Activated CD4-positive, alpha-beta T cell treated with anti-CD3 and anti-CD28 coated beads, Interleukin-2, amount 50 U/mL, for 16 hours (primary cell): Measurements from ENCODE around the gene CDC40.

ENCODE experiments used
- DNase-seq: peaks from one replicate; pipeline ENCODE4 v3.0.0-alpha.2; 2020

The CDC40 gene

DNA sequence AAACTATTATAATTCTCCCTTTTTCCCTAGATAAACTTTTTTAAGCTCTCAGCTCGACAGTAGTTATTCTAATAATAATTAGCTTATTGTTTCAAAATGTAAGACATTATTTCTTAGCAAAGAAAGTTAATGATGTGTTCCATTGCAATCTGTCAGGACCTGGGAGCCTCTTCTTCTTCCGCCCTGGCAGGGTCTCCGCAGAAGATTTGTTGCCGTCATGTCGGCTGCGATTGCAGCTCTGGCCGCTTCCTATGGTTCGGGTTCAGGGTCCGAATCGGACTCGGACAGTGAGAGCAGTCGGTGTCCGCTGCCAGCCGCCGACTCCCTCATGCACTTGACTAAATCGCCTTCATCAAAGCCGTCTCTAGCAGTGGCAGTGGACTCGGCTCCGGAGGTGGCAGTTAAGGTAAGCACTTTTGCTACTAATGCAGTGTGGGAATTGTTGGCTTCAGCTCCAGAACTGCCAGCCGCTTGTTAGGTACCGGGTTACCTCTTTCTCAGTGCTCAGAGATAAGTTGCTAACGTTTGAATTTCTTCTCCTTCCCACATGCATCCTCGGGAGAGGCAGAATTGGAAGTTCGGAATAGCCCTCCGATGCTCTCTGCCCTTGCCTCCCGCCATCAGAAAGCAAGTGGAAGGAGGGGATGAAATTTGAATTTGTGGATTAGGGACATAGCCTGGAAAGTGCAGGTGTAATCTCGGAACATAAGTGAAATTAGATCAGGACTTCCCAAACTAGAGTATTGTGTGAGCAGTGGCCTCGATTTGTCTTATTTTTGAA, at the start of gene CDC40:
TSS of gene CDC40 (plus strand) at position 200 of the 781 bp plus-strand sequence. CDS start at position 218, 18 bp downstream.
- DNase-seq, result no peak

GRCh38 chr6:110137924-110138887, 42.0 kb upstream of the CDC40 start:
- no peak for DNase-seq

DNA sequence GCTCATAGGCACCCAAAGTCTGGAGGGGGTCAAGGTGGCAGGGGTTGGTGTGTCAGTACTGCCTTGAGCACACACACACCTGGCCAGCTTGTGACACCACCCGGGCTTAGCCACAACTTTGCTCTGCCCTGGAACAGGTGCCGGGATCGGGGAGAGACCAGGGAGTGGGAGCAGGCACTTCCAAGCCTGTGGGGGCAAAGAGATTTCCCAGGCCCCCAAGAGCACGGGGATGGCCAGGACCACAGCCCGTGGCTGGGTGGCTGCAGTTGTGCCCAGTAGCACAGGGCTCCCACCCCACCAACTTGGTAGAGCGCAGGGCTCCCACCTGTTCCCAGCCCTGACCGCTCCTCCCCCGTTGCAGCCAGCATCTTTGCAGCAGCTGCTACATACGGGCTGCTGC, 41.2 kb upstream of the CDC40 start:
- DNase-seq, result no peak

DNA sequence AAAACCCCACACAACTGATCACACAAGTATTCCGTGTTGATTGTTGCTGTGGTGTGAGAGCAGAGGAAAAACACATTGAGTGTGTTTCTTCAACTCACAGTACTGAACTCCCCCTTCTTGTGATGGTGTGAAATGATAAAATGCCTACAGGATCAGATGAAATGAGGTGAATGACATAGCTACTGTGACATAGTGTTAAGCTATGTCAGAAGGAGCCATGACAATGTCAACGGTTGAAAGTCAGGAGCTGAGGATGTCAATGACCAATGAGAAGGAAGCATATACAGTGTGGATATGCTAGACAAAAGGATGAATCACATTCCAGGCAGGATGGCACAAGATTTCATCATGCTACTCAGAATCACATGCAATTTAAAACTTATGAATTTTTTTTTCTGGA, 39.6 kb upstream of the CDC40 start:
- DNase-seq, result no peak

- DNase-seq, result no peak
Observed at GRCh38 chr6:110147870-110148269, 32.4 kb upstream of the CDC40 start.

GRCh38 chr6:110158479-110158878, 21.7 kb upstream of the CDC40 start:
- no peak for DNase-seq

- DNase-seq, result no peak
Observed at GRCh38 chr6:110170081-110170480, 10.1 kb upstream of the CDC40 start.

DNA sequence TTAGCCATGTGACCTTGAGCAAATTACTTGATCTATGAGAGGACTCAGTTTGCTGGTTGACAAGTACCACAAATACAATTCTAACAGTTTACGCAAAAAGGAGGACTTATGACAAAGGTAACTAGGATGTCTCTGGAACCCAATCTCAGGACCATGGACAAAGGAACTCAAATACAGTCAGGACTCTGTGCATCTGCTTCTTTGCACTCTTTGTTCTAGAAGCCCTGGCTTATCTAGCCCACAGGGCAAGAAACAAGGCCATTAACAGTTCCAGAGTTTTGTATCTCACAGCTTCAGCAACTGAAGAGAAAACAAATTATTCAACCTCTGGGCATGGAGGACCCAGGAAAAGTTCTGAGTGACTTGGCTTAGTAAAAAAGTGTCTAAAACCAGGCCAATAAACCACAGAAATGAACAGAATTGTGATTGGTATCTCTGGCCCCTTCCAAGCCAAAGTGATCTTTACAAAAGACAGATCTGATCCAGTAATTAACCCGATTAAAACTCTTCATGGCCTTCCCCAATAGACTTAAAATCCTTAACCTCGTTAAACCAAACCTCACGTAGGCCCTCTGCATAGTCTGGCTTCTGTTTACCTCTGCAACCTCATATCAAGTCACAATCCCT, 6.6 kb upstream of the CDC40 start:
- no peak for DNase-seq

DNA sequence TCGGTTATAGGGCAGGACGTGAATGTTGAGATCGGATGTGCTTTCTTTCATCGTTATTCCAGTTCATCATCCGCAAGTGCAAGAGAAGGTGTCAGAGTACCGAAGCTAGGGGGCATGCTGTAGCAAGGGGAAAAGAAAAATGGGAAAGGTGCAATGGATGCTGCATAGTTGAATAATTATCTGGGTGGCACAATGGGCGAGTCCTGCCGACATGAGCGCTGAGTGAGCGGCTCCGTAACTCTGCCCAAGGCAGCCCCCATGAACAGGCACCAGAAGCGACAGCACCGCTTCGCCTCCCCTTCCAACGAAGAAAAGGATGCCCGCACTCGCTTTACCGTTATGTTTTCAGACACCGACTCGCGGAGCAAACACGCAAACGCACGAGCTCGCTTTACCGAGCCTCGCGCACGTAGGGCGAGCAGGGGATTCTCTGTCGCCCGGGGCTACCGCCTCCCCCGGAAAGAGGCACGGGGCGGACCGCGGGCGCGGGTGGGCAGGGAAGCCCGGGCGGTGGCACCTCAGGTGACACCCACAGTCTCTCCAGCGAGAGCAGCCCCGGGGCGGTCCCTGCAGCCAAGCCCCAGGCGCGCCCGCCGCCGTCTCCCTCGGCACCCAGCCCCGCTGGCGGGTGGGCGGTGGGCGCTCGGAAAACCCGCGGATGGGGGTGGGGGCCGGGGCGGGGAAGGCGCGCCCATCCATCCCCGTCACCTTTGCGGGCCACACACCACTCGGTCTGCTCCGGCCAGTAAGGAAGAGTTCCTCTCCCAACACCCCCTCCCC, 1.4 kb upstream of the CDC40 start:
- peak; percentile 49 for DNase-seq

DNA sequence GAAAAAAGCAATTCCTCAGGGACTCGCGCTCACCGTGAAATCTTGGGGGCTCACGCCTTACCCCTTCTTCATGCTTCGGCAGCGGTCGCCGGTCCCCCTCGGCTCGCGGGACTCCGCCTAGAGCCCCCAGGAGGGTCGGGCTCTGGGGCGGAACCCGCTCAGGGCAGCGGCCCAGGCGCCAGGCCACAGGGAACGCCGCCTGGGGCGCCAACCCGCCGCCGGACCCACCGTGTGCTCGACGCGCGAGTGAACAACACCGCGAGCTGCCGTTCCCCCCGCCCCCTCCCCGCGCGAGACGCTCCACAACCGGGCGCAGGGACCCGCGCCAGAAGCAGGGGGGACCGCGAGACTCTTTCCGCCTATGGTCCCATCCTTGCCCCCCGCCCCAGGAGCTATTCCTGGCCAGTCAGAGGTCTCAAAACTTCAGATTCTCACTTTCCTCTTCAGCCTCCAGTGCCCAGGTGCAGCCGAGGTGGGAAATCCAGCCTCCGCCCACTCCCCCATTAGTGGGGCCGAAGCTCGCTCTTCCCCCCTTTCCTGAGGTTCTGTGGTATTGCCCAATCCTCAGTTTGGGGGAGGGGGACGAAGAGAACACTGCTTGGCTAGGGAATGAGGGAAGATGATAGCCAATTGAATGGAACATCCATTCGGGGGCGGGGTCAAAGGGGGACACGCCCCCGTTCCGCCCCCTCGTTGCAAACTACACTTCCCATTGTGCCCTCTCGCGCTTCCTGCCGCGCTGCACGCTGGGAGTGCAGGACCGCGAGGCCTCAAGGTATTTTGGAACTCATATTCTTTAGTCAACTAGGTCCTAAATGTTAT, 610 bp upstream of the CDC40 start, which contains the start of gene WASF1:
TSS of gene WASF1 (minus strand) at position 265 of the 822 bp plus-strand sequence. CDS start 52,069 bp downstream, outside the sequence.
- DNase-seq, result peak; percentile 94

- DNase-seq, result peak; percentile 19
Observed at GRCh38 chr6:110181131-110182030, 1.2 kb downstream of the CDC40 start.

GRCh38 chr6:110183292-110183885, 3.2 kb downstream of the CDC40 start:
- no peak for DNase-seq

DNA sequence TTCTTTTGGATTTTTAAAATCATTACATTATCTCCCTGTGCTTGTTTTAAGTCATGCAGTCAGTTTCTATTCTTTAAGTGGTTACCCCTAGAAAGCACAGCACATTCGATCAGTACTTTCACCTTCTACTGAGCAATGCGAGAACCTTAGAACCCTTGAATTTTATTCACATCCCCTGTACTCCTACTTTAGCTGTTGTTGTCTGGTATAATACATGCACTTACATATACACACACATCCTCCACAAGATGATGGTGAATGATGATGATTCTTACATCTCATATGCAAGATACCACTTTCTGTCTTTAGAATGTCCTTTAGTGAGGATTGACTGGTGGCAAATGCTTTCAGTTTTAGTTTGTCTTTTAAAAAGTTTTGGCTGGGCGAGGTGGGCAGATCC, 5.7 kb downstream of the CDC40 start:
- peak; percentile 16 for DNase-seq

GRCh38 chr6:110188791-110189190, 8.6 kb downstream of the CDC40 start:
- DNase-seq, result no peak

DNA sequence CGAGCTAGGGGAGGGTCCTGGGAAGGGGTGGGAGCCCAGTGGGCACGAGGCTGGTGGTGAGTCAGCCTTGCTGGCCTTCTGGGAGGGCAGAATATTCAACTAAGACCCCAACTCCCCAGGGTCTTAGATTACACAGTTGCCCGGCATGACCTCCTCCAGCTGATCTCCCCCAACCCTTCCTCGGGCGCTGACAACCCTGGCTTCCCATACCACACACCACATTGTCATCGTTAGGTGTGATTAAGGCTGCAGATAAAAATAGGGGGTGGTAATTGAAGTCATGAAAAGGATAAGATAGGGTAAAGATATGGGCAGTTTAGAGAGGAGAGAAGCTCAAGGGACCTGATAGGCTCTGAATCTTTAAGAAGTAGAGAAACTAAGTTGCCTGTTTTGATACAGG, 10.5 kb downstream of the CDC40 start:
- DNase-seq, result no peak

GRCh38 chr6:110191477-110191876, 11.2 kb downstream of the CDC40 start:
- no peak for DNase-seq

DNA sequence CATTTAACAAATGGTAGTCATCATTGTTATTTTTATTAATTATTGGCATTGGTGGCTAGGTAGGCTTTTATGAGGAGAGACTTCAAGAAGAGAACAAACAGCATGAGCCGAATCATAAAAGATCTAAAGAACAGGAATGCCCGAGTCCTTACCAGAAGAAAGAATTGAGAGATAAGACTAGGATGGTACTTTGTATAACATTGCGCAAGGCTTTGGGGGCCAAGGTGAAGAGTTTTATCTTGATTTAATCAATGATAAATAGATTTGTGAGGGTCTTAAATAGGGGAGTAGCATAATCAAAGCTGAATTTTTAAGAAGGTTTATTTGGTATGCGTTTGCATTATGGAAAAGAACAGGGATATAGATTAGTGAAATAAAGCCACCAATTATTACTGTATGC, 15.4 kb downstream of the CDC40 start:
- no peak for DNase-seq

- DNase-seq, result no peak
Observed at GRCh38 chr6:110196874-110197273, 16.6 kb downstream of the CDC40 start.

- no peak for DNase-seq
Observed at GRCh38 chr6:110198561-110198960, 18.3 kb downstream of the CDC40 start.
